HUES6 (cell line): ENCODE measurements around the gene RNF144A.
A peak's percentile ranks its signal among the peaks of the same experiment; 100 is the strongest.

ENCODE experiments used
- H3K27ac ChIP-seq: 2 replicates; pipeline ENCODE4 v1.7.0; 2013; ENCODE audit warnings: low read depth, mild to moderate bottlenecking, low read length, inconsistent platforms
- H3K27me3 ChIP-seq: 2 replicates; pipeline ENCODE4 v1.6.1; 2013; ENCODE audit warnings: low read length; ENCODE audit not compliant: control insufficient read depth, insufficient read depth
- H3K36me3 ChIP-seq: 2 replicates; pipeline ENCODE4 v1.6.1; 2013; ENCODE audit warnings: low read length; ENCODE audit not compliant: control insufficient read depth, insufficient read depth
- H3K4me1 ChIP-seq: 2 replicates; pipeline ENCODE4 v1.6.1; 2013; ENCODE audit warnings: low read length; ENCODE audit not compliant: control insufficient read depth, insufficient read depth
- H3K4me3 ChIP-seq: 2 replicates; pipeline ENCODE4 v1.5.1; 2013; ENCODE audit warnings: low read depth, low read length
- H3K9ac ChIP-seq: one replicate; pipeline ENCODE4 v1.6.1; 2013; ENCODE audit warnings: mild to moderate bottlenecking, low read length
- H3K9me3 ChIP-seq: 2 replicates; pipeline ENCODE4 v1.6.1; 2013; ENCODE audit warnings: low read depth, low read length; ENCODE audit not compliant: control insufficient read depth, insufficient read depth

The RNF144A gene

DNA sequence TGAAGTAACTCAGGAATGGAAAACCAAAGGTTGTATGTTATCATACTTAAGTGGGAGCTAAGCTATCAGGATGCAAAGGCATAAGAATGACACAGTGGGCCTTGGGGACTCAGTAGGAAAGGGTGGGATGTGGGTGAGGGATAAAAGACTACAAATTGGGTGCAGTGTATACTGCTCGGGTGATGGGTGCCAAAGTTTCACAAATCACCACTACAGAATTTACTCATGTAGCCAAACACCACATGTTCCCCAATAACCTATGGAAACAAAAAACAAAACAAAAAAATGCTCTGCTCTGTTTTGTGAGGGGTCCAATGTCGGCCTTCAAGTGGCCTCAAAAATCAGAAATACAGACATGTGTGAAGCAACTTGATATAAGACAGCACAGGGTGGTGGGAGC, 8.9 kb upstream of the RNF144A start:
- Histone ChIP-seq H3K9me3 (peaks cover 4% of the 10 kb centered on the region; the same call in 1 of the 2 replicates), H3K4me3 (no peak overlapping the region), H3K4me1 (no peaks in the 10 kb centered on the region)

GRCh38 chr2:6909431-6910385, 7.5 kb upstream of the RNF144A start:
- Histone ChIP-seq H3K9ac (no peak overlapping the region), H3K9me3 (peaks cover under 1% of the 10 kb centered on the region; the same call in 1 of the 2 replicates), H3K36me3 (no peaks in the 10 kb centered on the region), H3K27ac (no peak overlapping the region), H3K4me1 (no peaks in the 10 kb centered on the region), H3K4me3 (no peak overlapping the region), H3K27me3 (0 out of 2 replicates have a peak, but pooled peaks cover 3% of the 10 kb centered on the region)

More for the DNA sequence above, 8.9 kb upstream of the RNF144A start:
- H3K27me3 ChIP-seq: 0 out of 2 replicates have a peak, but pooled peaks cover 3% of the 10 kb centered on the region
- H3K36me3 ChIP-seq: no peaks in the 10 kb centered on the region
- no peak overlapping the region for H3K27ac ChIP-seq
- no peak overlapping the region for H3K9ac ChIP-seq

DNA sequence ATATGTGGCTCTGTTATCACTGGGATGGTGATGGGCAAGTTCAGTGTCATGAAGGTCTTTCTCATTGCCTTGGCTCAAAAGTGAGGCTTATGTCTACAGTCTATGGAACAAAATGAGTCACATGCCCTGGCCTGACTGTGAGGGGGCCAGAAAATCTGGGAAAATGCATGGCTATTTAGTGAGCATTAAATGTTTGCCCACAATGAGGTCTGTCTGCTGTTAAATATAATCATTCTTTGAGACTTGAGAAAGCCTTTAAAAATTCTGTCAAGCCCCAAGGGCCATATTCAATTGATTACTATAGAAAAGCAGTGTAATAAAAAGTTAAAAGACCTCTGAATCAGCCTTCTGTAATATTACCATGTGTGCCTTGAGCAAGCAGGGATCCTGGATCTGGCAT, 5.5 kb upstream of the RNF144A start:
- no peaks in the 10 kb centered on the region for H3K36me3 ChIP-seq
- no peak overlapping the region for H3K4me3 ChIP-seq
- peaks cover 11% of the 10 kb centered on the region for H3K27me3 ChIP-seq
- H3K4me1 ChIP-seq: peaks cover 10% of the 10 kb centered on the region
- no peak overlapping the region for H3K27ac ChIP-seq
- no peaks in the 10 kb centered on the region for H3K9me3 ChIP-seq
- no peak overlapping the region for H3K9ac ChIP-seq

GRCh38 chr2:6913415-6914157, 3.6 kb upstream of the RNF144A start:
- Histone ChIP-seq H3K9ac (no peak overlapping the region), H3K36me3 (no peaks in the 10 kb centered on the region), H3K27me3 (peaks cover 18% of the 10 kb centered on the region), H3K4me3 (no peak overlapping the region), H3K27ac (no peak overlapping the region), H3K4me1 (peaks cover 10% of the 10 kb centered on the region), H3K9me3 (no peaks in the 10 kb centered on the region)

GRCh38 chr2:6914828-6915227, 2.4 kb upstream of the RNF144A start:
- Histone ChIP-seq H3K9ac (no peak overlapping the region), H3K36me3 (no peaks in the 10 kb centered on the region), H3K4me1 (peaks cover 14% of the 10 kb centered on the region), H3K27ac (no peak overlapping the region), H3K9me3 (no peaks in the 10 kb centered on the region), H3K27me3 (peaks cover 23% of the 10 kb centered on the region), H3K4me3 (no peak overlapping the region)

GRCh38 chr2:6915399-6915798, 1.8 kb upstream of the RNF144A start:
- H3K4me1 ChIP-seq: peaks cover 18% of the 10 kb centered on the region
- peaks cover 23% of the 10 kb centered on the region for H3K27me3 ChIP-seq
- no peak overlapping the region for H3K4me3 ChIP-seq
- no peaks in the 10 kb centered on the region for H3K9me3 ChIP-seq
- H3K36me3 ChIP-seq: no peaks in the 10 kb centered on the region
- H3K27ac ChIP-seq: no peak overlapping the region
- H3K9ac ChIP-seq: no peak overlapping the region

DNA sequence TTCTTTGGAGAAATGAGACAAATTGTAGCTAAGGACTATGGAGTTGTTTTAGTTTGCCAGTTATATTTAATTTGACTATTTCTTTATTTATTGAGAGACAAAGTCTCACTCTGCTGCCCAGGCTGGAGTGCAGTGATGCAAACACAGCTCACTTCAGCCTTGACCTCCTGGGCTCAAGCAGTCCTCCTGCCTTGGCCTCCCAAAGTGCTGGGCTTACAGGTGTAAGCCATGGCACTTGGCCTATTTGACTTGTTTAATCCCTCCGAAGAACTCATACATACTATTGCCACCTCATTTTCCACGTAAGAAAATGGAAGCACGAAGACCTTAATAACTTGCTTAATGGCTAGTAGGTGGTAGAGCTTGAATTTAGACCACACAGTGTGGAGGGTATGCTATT, 988 bp upstream of the RNF144A start:
- Histone ChIP-seq H3K27me3 (peaks cover 23% of the 10 kb centered on the region), H3K36me3 (no peaks in the 10 kb centered on the region), H3K9me3 (no peaks in the 10 kb centered on the region), H3K4me1 (peaks cover 18% of the 10 kb centered on the region), H3K9ac (no peak overlapping the region), H3K27ac (no peak overlapping the region), H3K4me3 (no peak overlapping the region)

- H3K9me3 ChIP-seq: no peaks in the 10 kb centered on the region
- no peaks in the 10 kb centered on the region for H3K36me3 ChIP-seq
- H3K4me1 ChIP-seq: peaks cover 18% of the 10 kb centered on the region
- H3K9ac ChIP-seq: no peak overlapping the region
- peaks cover 23% of the 10 kb centered on the region for H3K27me3 ChIP-seq
- H3K27ac ChIP-seq: no peak overlapping the region
- peak overlapping the region; percentile 60 for H3K4me3 ChIP-seq
Observed at GRCh38 chr2:6916736-6917070, 509 bp upstream of the RNF144A start.

GRCh38 chr2:6917761-6918421, 679 bp downstream of the RNF144A start:
- Histone ChIP-seq H3K4me3 (peak overlapping the region; percentile 60), H3K36me3 (no peaks in the 10 kb centered on the region), H3K27me3 (peaks cover 23% of the 10 kb centered on the region), H3K9ac (peak overlapping the region; percentile 67), H3K4me1 (peaks cover 21% of the 10 kb centered on the region), H3K9me3 (no peaks in the 10 kb centered on the region), H3K27ac (no peak overlapping the region)

DNA sequence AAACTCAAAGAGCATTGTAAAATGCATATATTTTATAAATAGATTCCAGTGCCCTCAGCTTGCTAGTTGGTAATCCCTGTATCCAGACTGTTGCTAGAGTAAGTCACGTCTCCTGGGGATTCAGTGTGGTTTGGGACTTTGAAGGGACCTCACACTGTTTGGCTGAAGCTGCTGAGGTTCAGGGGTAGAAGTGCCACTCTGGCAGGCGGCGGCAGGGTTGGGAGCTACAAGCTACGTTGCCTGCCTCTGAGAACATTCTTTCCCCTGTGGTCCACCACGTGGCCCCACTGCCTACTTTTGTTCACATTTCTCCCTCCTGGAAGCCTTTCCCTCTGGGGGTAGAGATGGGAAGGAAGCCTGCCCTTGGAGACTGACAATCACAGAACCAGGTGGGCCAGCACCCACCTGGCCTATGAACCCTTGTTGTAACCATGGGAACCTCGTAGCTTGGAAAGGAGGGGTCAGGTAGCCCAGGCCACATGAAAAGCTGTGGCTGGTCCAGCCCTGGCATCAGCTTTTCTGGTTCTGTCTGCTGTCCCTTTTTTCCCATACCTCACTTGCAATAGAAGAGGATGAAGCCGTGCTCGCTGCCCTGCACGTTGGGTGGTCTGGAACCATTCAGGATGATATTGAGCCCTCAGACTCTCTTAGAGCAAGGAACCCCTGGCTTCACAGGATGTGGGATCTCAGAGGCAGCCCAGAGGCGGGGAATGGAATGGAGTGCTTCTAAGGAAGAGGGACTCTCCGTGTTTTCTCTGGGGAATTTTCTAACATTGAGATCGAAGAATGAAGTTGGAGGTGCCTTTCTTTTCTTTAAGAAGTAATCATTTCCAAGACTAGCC, 2.9 kb downstream of the RNF144A start:
- Histone ChIP-seq H3K4me1 (peaks cover 18% of the 10 kb centered on the region), H3K9ac (no peak overlapping the region), H3K36me3 (no peaks in the 10 kb centered on the region)

More for the DNA sequence above, 2.9 kb downstream of the RNF144A start:
- H3K9me3 ChIP-seq: no peaks in the 10 kb centered on the region
- H3K27ac ChIP-seq: no peak overlapping the region
- peaks cover 23% of the 10 kb centered on the region for H3K27me3 ChIP-seq
- H3K4me3 ChIP-seq: no peak overlapping the region
